Peyer's patch (tissue), 4 donors: ENCODE results near the gene MMADHC.

Experiments used
- POLR2A ChIP-seq, 2 donors: fragments of 450-650 bp; IDR thresholded peaks; one replicate each; pipeline ENCODE4 v1.5.1; 2017; ENCODE audit warnings: antibody characterized with exemption in 2 of 2, mild to moderate bottlenecking in 2 of 2, moderate library complexity in 2 of 2
- TF ChIP-seq, protein P1 (sequence below), 6 experiments: fragments of 450-650 bp in 4 of 6; fragments of 200-600 bp in 2 of 6; sonication (generic) in 1 of 6; IDR thresholded peaks; one replicate each; pipeline ENCODE4 v1.5.1; 2017 to 2019; ENCODE audit warnings: antibody characterized with exemption in 6 of 6, mild to moderate bottlenecking in 3 of 6, moderate library complexity in 1 of 6

DNA sequence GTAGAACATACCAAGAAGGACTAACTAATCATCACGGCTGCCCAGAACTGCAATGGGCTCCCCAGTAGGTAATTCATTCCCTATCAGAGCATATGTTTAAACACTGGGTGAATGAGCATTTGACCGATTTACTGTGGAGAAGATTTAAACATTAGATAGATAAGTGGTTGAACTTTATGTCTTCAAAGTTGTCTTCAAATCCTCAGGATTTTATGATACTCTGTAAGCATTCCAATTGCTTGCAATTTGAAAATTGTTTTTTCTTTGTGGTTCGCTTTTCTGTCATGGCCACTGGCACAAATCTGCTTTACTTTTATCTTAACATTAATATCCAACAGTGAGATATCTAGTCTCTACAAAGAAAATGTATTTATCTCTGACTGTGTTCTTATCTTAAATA lies 37.7 kb upstream of the MMADHC start:
- TF ChIP-seq, protein P1, sequence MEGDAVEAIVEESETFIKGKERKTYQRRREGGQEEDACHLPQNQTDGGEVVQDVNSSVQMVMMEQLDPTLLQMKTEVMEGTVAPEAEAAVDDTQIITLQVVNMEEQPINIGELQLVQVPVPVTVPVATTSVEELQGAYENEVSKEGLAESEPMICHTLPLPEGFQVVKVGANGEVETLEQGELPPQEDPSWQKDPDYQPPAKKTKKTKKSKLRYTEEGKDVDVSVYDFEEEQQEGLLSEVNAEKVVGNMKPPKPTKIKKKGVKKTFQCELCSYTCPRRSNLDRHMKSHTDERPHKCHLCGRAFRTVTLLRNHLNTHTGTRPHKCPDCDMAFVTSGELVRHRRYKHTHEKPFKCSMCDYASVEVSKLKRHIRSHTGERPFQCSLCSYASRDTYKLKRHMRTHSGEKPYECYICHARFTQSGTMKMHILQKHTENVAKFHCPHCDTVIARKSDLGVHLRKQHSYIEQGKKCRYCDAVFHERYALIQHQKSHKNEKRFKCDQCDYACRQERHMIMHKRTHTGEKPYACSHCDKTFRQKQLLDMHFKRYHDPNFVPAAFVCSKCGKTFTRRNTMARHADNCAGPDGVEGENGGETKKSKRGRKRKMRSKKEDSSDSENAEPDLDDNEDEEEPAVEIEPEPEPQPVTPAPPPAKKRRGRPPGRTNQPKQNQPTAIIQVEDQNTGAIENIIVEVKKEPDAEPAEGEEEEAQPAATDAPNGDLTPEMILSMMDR (IDR thresholded peaks at IDR 0.05) = no peak
- no peak for TF ChIP-seq POLR2A (IDR thresholded peaks at IDR 0.05)
